Memory B cell (primary cell): ENCODE data around the gene GPC6.

Experiments used
- ATAC-seq: fragments of 150-1000 bp; cut with Tn5 transposase; 2 replicates; pipeline ENCODE4 v1.10.0; 2021; ENCODE audit warnings: low read depth, mild to moderate bottlenecking, moderate library complexity
- DNase-seq, 2 donors: peaks; one replicate each; pipeline ENCODE4 v3.0.0; 2022; ENCODE audit warnings: low spot score in 2 of 2
- H3K27ac Mint-ChIP-seq: one replicate; pipeline ENCODE4 v1.8.0; 2022; ENCODE audit warnings: mild to moderate bottlenecking, moderate library complexity, mixed read lengths
- H3K27me3 Mint-ChIP-seq: one replicate; pipeline ENCODE4 v1.8.0; 2022; ENCODE audit warnings: mixed read lengths
- H3K36me3 Mint-ChIP-seq: one replicate; pipeline ENCODE4 v1.8.0; 2022; ENCODE audit warnings: mild to moderate bottlenecking, mixed read lengths
- H3K4me1 Mint-ChIP-seq: one replicate; pipeline ENCODE4 v1.8.0; 2022; ENCODE audit warnings: mixed read lengths
- H3K4me3 Mint-ChIP-seq: one replicate; pipeline ENCODE4 v1.8.0; 2022; ENCODE audit warnings: mild to moderate bottlenecking, moderate library complexity, mixed read lengths
- H3K9me3 Mint-ChIP-seq: one replicate; pipeline ENCODE4 v1.8.0; 2022; ENCODE audit warnings: mixed read lengths

The GPC6 gene

GRCh38 chr13:94057618-94058186, 831.1 kb downstream of the GPC6 start:
- H3K9me3 Mint-ChIP-seq, result no peaks in the 10 kb centered on the region
- ATAC-seq, result no peak

GRCh38 chr13:94058821-94059360, 832.3 kb downstream of the GPC6 start:
- H3K4me1 Mint-ChIP-seq, result no peaks in the 10 kb centered on the region
- no peaks in the 10 kb centered on the region for H3K27me3 Mint-ChIP-seq
- DNase-seq (no peak), ATAC-seq (no peak)
- H3K36me3 Mint-ChIP-seq, result no peaks in the 10 kb centered on the region
- no peak overlapping the region for H3K27ac Mint-ChIP-seq
- H3K9me3 Mint-ChIP-seq, result no peaks in the 10 kb centered on the region
- no peak overlapping the region for H3K4me3 Mint-ChIP-seq

More at GRCh38 chr13:94057618-94058186, 831.1 kb downstream of the GPC6 start:
- H3K4me1 Mint-ChIP-seq, result no peaks in the 10 kb centered on the region
- H3K4me3 Mint-ChIP-seq, result no peak overlapping the region
- no peaks in the 10 kb centered on the region for H3K27me3 Mint-ChIP-seq
- no peak for DNase-seq
- no peak overlapping the region for H3K27ac Mint-ChIP-seq
- H3K36me3 Mint-ChIP-seq, result no peaks in the 10 kb centered on the region

GRCh38 chr13:94061301-94061700, 834.7 kb downstream of the GPC6 start:
- no peak for ATAC-seq
- H3K4me3 Mint-ChIP-seq, result no peak overlapping the region
- no peak for DNase-seq
- H3K27ac Mint-ChIP-seq, result no peak overlapping the region
- no peaks in the 10 kb centered on the region for H3K27me3 Mint-ChIP-seq
- H3K9me3 Mint-ChIP-seq, result no peaks in the 10 kb centered on the region
- H3K4me1 Mint-ChIP-seq, result no peaks in the 10 kb centered on the region
- no peaks in the 10 kb centered on the region for H3K36me3 Mint-ChIP-seq

- DNase-seq, result no peak
- H3K4me1 Mint-ChIP-seq, result no peaks in the 10 kb centered on the region
Observed at GRCh38 chr13:94063096-94063495, 836.5 kb downstream of the GPC6 start.

GRCh38 chr13:94063848-94064247, 837.2 kb downstream of the GPC6 start:
- DNase-seq (no peak), ATAC-seq (no peak)
- Mint-ChIP-seq H3K4me3 (no peak overlapping the region), H3K27ac (no peak overlapping the region), H3K4me1 (no peaks in the 10 kb centered on the region), H3K36me3 (no peaks in the 10 kb centered on the region), H3K27me3 (no peaks in the 10 kb centered on the region), H3K9me3 (no peaks in the 10 kb centered on the region)

More at GRCh38 chr13:94063096-94063495, 836.5 kb downstream of the GPC6 start:
- Mint-ChIP-seq H3K9me3 (no peaks in the 10 kb centered on the region), H3K36me3 (no peaks in the 10 kb centered on the region), H3K27ac (no peak overlapping the region), H3K4me3 (no peak overlapping the region), H3K27me3 (no peaks in the 10 kb centered on the region)
- no peak for ATAC-seq

- Mint-ChIP-seq H3K4me1 (no peaks in the 10 kb centered on the region), H3K9me3 (no peaks in the 10 kb centered on the region), H3K27ac (no peak overlapping the region), H3K4me3 (no peak overlapping the region), H3K27me3 (no peaks in the 10 kb centered on the region), H3K36me3 (no peaks in the 10 kb centered on the region)
- ATAC-seq (no peak), DNase-seq (no peak)
Observed at GRCh38 chr13:94065741-94066140, 839.1 kb downstream of the GPC6 start.

- H3K27me3 Mint-ChIP-seq, result no peaks in the 10 kb centered on the region
- DNase-seq (no peak), ATAC-seq (no peak)
- H3K9me3 Mint-ChIP-seq, result peaks cover 6% of the 10 kb centered on the region
- H3K27ac Mint-ChIP-seq, result no peak overlapping the region
- H3K4me3 Mint-ChIP-seq, result no peak overlapping the region
- H3K4me1 Mint-ChIP-seq, result no peaks in the 10 kb centered on the region
- H3K36me3 Mint-ChIP-seq, result no peaks in the 10 kb centered on the region
Observed at GRCh38 chr13:94073007-94073744, 846.6 kb downstream of the GPC6 start.

GRCh38 chr13:94079876-94080275, 853.3 kb downstream of the GPC6 start:
- peaks cover 10% of the 10 kb centered on the region for H3K9me3 Mint-ChIP-seq
- no peaks in the 10 kb centered on the region for H3K27me3 Mint-ChIP-seq
- no peak overlapping the region for H3K4me3 Mint-ChIP-seq
- H3K27ac Mint-ChIP-seq, result no peak overlapping the region
- H3K36me3 Mint-ChIP-seq, result no peaks in the 10 kb centered on the region
- H3K4me1 Mint-ChIP-seq, result no peaks in the 10 kb centered on the region
- DNase-seq, result no peak
- ATAC-seq, result no peak

- no peak overlapping the region for H3K4me3 Mint-ChIP-seq
- H3K36me3 Mint-ChIP-seq, result no peaks in the 10 kb centered on the region
- peaks cover 7% of the 10 kb centered on the region for H3K9me3 Mint-ChIP-seq
- H3K27me3 Mint-ChIP-seq, result no peaks in the 10 kb centered on the region
- DNase-seq (no peak), ATAC-seq (no peak)
- H3K4me1 Mint-ChIP-seq, result no peaks in the 10 kb centered on the region
- no peak overlapping the region for H3K27ac Mint-ChIP-seq
Observed at GRCh38 chr13:94080527-94080926, 853.9 kb downstream of the GPC6 start.

GRCh38 chr13:94087100-94087499, 860.5 kb downstream of the GPC6 start:
- Mint-ChIP-seq H3K4me3 (no peak overlapping the region), H3K27ac (no peak overlapping the region), H3K9me3 (peaks cover 4% of the 10 kb centered on the region), H3K36me3 (no peaks in the 10 kb centered on the region), H3K4me1 (no peaks in the 10 kb centered on the region), H3K27me3 (no peaks in the 10 kb centered on the region)
- no peak for ATAC-seq
- no peak for DNase-seq

GRCh38 chr13:94088742-94089141, 862.1 kb downstream of the GPC6 start:
- H3K4me3 Mint-ChIP-seq, result no peak overlapping the region

GRCh38 chr13:94090773-94091480, 864.3 kb downstream of the GPC6 start:
- ATAC-seq, result no peak
- Mint-ChIP-seq H3K27me3 (no peaks in the 10 kb centered on the region), H3K27ac (no peak overlapping the region), H3K4me3 (no peak overlapping the region), H3K36me3 (no peaks in the 10 kb centered on the region), H3K4me1 (no peaks in the 10 kb centered on the region), H3K9me3 (peaks cover 7% of the 10 kb centered on the region)
- no peak for DNase-seq

More at GRCh38 chr13:94088742-94089141, 862.1 kb downstream of the GPC6 start:
- DNase-seq (no peak), ATAC-seq (no peak)
- H3K27me3 Mint-ChIP-seq, result no peaks in the 10 kb centered on the region
- no peak overlapping the region for H3K27ac Mint-ChIP-seq
- H3K36me3 Mint-ChIP-seq, result no peaks in the 10 kb centered on the region
- H3K9me3 Mint-ChIP-seq, result peaks cover 7% of the 10 kb centered on the region
- H3K4me1 Mint-ChIP-seq, result no peaks in the 10 kb centered on the region

GRCh38 chr13:94093652-94094315, 867.2 kb downstream of the GPC6 start:
- H3K9me3 Mint-ChIP-seq, result peaks cover 7% of the 10 kb centered on the region
- H3K4me3 Mint-ChIP-seq, result no peak overlapping the region
- no peaks in the 10 kb centered on the region for H3K36me3 Mint-ChIP-seq
- H3K4me1 Mint-ChIP-seq, result no peaks in the 10 kb centered on the region
- ATAC-seq (no peak), DNase-seq (no peak)
- no peak overlapping the region for H3K27ac Mint-ChIP-seq
- H3K27me3 Mint-ChIP-seq, result no peaks in the 10 kb centered on the region
